ENCODE data around the gene PKHD1. TPM values are rescaled to one million over a fixed set of nuclear protein-coding genes. Genes with fewer than 3 reads are reported as not detected.
A peak's percentile ranks its signal among the peaks of the same experiment; 100 is the strongest.

The PKHD1 gene
- total RNA-seq, 1 donor from 2014 or later, result 1.3 TPM

DNA sequence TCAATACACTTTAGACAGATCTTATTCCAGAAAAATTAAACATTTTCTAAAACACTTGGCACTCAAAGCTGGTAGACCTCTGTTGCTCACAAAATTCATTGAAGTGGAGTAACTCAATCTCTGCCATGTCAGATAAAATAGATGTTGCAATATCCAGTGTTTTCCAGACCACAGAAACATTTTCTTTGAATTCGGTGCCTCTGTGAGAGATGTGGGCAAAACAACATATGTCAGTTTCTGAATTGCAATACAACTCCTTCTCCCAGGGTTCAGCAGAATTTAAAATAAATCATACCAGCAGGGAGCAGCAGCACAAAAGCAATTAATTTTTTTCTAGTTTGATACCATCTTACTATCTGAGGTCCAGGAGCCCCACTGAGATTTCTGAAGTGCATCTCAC, 11.3 kb upstream of the PKHD1 start:
- H3K36me3 Mint-ChIP-seq (ENCODE audit: insufficient read depth), result no peaks in the 10 kb centered on the region
- H3K4me3 Mint-ChIP-seq (ENCODE audit: low read depth), result no peak overlapping the region
- peaks cover 4% of the 10 kb centered on the region for H3K27me3 Mint-ChIP-seq
- no peak for DNase-seq (ENCODE audit: low spot score, unreplicated experiment)
- no peaks in the 10 kb centered on the region for H3K4me1 Mint-ChIP-seq (ENCODE audit: low read depth)
- H3K9me3 Mint-ChIP-seq (ENCODE audit: low read depth), result peaks cover 7% of the 10 kb centered on the region
- no peak for TF ChIP-seq CTCF (IDR thresholded peaks at IDR 0.05; ENCODE audit: unreplicated experiment)
- no peak overlapping the region for H3K27ac Mint-ChIP-seq

DNA sequence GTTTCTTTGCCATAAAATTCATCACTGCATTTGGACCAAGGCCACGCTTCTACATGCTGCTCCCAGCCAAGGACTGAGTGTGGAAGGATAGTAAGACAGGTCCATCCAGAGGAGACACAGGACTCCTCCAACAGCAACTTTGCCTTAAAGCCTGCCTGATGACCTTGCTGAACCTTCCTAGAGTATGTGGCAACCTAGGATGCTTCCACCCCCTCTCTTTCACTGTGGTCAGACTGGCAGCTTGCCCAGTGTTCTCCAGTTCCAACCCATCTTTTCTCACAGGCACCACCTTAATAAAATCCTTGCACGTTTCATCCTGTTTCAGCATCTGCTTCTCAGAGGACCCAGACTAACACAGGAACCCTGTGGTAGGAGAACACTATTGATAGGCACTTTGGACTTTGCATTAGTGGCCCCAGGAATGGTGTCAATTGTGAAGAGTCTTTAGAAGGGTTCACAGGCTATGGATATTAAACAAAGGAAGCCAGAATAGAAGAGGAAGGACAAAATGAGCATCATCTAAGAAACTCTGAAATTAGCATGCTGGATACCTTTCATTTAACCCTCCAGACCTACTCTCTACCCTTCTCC, 2.4 kb upstream of the PKHD1 start:
- H3K27ac Mint-ChIP-seq, result peak overlapping the region; percentile 46
- H3K4me1 Mint-ChIP-seq (ENCODE audit: low read depth), result peaks cover 18% of the 10 kb centered on the region
- H3K9me3 Mint-ChIP-seq (ENCODE audit: low read depth), result no peaks in the 10 kb centered on the region
- no peaks in the 10 kb centered on the region for H3K36me3 Mint-ChIP-seq (ENCODE audit: insufficient read depth)
- TF ChIP-seq CTCF (IDR thresholded peaks at IDR 0.05; ENCODE audit: unreplicated experiment), result no peak
- no peak for DNase-seq (ENCODE audit: low spot score, unreplicated experiment)
- H3K27me3 Mint-ChIP-seq, result no peaks in the 10 kb centered on the region
- no peak overlapping the region for H3K4me3 Mint-ChIP-seq (ENCODE audit: low read depth)

DNA sequence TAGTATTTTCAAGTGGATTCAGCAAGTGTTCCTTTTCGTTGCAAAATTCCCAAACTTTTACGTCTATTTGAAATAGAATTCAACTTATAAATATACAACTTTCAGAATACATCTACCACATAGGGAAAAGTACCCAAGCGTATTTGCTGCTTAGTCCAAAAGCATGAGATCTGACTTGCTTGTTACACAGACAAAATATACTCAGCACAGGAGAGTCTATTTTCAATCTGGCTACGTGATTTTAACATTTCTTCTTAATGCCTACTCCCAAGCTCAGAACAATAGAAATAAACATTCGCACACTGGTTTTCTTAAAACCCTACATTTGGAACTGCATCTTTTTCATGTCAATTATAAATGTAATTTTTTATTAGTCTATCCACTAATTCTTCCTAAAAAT, 672 bp downstream of the PKHD1 start:
- no peak for TF ChIP-seq CTCF (IDR thresholded peaks at IDR 0.05; ENCODE audit: unreplicated experiment)
- no peaks in the 10 kb centered on the region for H3K27me3 Mint-ChIP-seq
- DNase-seq (ENCODE audit: low spot score, unreplicated experiment), result no peak
- peak overlapping the region; percentile 81 for H3K27ac Mint-ChIP-seq
- peaks cover 18% of the 10 kb centered on the region for H3K4me1 Mint-ChIP-seq (ENCODE audit: low read depth)
- H3K9me3 Mint-ChIP-seq (ENCODE audit: low read depth), result no peaks in the 10 kb centered on the region
- H3K36me3 Mint-ChIP-seq (ENCODE audit: insufficient read depth), result no peaks in the 10 kb centered on the region
- peak overlapping the region; percentile 37 for H3K4me3 Mint-ChIP-seq (ENCODE audit: low read depth)

DNA sequence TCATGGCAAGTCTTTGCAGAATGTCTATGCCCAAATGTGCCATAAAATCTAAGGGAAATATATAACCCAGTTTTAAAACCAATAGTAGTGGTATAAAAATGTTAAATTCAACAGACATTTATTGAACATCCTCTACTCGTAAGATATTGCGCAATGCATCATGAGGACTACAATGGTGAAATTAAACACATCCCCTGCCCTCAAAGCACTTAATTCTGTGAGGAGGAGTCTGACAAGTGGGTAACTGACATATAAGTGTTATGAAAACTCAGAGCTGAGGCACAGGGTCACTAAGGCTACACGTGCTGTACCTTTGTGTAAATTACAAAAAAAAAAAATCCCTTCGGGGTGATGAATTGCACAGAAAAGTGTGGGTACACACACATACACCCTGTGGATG, 6.2 kb downstream of the PKHD1 start:
- H3K27me3 Mint-ChIP-seq, result no peaks in the 10 kb centered on the region
- no peaks in the 10 kb centered on the region for H3K36me3 Mint-ChIP-seq (ENCODE audit: insufficient read depth)
- no peak for TF ChIP-seq CTCF (IDR thresholded peaks at IDR 0.05; ENCODE audit: unreplicated experiment)
- H3K9me3 Mint-ChIP-seq (ENCODE audit: low read depth), result no peaks in the 10 kb centered on the region
- no peak overlapping the region for H3K4me3 Mint-ChIP-seq (ENCODE audit: low read depth)
- H3K4me1 Mint-ChIP-seq (ENCODE audit: low read depth), result peaks cover 19% of the 10 kb centered on the region
- no peak overlapping the region for H3K27ac Mint-ChIP-seq
- no peak for DNase-seq (ENCODE audit: low spot score, unreplicated experiment)

- TF ChIP-seq CTCF (IDR thresholded peaks at IDR 0.05; ENCODE audit: unreplicated experiment), result no peak
- Mint-ChIP-seq H3K36me3 (ENCODE audit: insufficient read depth) (no peaks in the 10 kb centered on the region), H3K27ac (no peak overlapping the region), H3K9me3 (ENCODE audit: low read depth) (no peaks in the 10 kb centered on the region), H3K27me3 (no peaks in the 10 kb centered on the region), H3K4me3 (ENCODE audit: low read depth) (no peak overlapping the region), H3K4me1 (ENCODE audit: low read depth) (peaks cover 19% of the 10 kb centered on the region)
- no peak for DNase-seq (ENCODE audit: low spot score, unreplicated experiment)
Measured at GRCh38 chr6:52077961-52078625, 9.3 kb downstream of the PKHD1 start.
